BJ (cell line): ENCODE measurements around the gene VWA3B. TPM values are rescaled to one million over a fixed set of nuclear protein-coding genes. Genes with fewer than 3 reads are reported as not detected.

Source experiments
- CTCF ChIA-PET: fragments of 350-600 bp; formaldehyde crosslinking; extraction: SDS; loops from one replicate; lab custom pipeline; 2021; ENCODE audit warnings: antibody characterized with exemption, inconsistent platforms; lab: Yijun Ruan, JAX
- POLR2A ChIA-PET: fragments of 300-600 bp; sonication (Branson Sonifier 250); formaldehyde crosslinking; extraction: SDS; loops from one replicate; lab custom pipeline; 2021; ENCODE audit warnings: antibody characterized with exemption; lab: Charles Lee
- DNase-seq: peaks from one replicate; pipeline ENCODE4 v3.0.0-alpha.2; 2011; ENCODE audit warnings: low read depth
- H3K27me3 ChIP-seq: 2 replicates; pipeline ENCODE4 v1.6.0; 2011; ENCODE audit warnings: low read length; ENCODE audit not compliant: control insufficient read depth, insufficient read depth
- H3K36me3 ChIP-seq: 2 replicates; pipeline ENCODE4 v1.5.1; 2011; ENCODE audit warnings: low read length; ENCODE audit not compliant: control insufficient read depth, insufficient read depth
- H3K4me3 ChIP-seq: 2 replicates; pipeline ENCODE4 v1.5.1; 2011; ENCODE audit warnings: low read depth, mild to moderate bottlenecking, control low read depth, low read length
- polyA plus RNA-seq: library from polyadenylated mRNA; depleted of rRNA; stranded (reverse); fragments of >200 nt; gene quantifications from 2 replicates; pipeline ENCODE4 v1.2.3, GENCODE V29; 2011
- TF ChIP-seq, protein P1 (sequence below): IDR thresholded peaks from 2 replicates; pipeline ENCODE4 v1.5.1; 2011; ENCODE audit warnings: low read depth, mild to moderate bottlenecking, control low read depth, inconsistent platforms, low read length, moderate library complexity; ENCODE audit not compliant: insufficient read depth

Gene VWA3B
- polyA plus RNA-seq, 1 experiment = not detected

- no peaks in the 10 kb centered on the region; the same call in 1 of the 2 replicates for H3K27me3 ChIP-seq
These were observed 80.9 kb downstream of the VWA3B start for GRCh38 chr2:98167916-98168315.

GRCh38 chr2:98170076-98170475, 83.1 kb downstream of the VWA3B start:
- TF ChIP-seq, protein P1, sequence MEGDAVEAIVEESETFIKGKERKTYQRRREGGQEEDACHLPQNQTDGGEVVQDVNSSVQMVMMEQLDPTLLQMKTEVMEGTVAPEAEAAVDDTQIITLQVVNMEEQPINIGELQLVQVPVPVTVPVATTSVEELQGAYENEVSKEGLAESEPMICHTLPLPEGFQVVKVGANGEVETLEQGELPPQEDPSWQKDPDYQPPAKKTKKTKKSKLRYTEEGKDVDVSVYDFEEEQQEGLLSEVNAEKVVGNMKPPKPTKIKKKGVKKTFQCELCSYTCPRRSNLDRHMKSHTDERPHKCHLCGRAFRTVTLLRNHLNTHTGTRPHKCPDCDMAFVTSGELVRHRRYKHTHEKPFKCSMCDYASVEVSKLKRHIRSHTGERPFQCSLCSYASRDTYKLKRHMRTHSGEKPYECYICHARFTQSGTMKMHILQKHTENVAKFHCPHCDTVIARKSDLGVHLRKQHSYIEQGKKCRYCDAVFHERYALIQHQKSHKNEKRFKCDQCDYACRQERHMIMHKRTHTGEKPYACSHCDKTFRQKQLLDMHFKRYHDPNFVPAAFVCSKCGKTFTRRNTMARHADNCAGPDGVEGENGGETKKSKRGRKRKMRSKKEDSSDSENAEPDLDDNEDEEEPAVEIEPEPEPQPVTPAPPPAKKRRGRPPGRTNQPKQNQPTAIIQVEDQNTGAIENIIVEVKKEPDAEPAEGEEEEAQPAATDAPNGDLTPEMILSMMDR = no peak
- ChIA-PET POLR2A (no interaction called here), CTCF (no interaction called here)
- Histone ChIP-seq H3K36me3 (no peaks in the 10 kb centered on the region), H3K27me3 (peaks cover 2% of the 10 kb centered on the region; the same call in 1 of the 2 replicates), H3K4me3 (no peak overlapping the region)
- no peak for DNase-seq

More at GRCh38 chr2:98167916-98168315, 80.9 kb downstream of the VWA3B start:
- no peak for DNase-seq
- Histone ChIP-seq H3K4me3 (no peak overlapping the region), H3K36me3 (no peaks in the 10 kb centered on the region)
- CTCF ChIA-PET = no interaction called here
- POLR2A ChIA-PET = no interaction called here
- TF ChIP-seq, protein P1 = no peak

DNA sequence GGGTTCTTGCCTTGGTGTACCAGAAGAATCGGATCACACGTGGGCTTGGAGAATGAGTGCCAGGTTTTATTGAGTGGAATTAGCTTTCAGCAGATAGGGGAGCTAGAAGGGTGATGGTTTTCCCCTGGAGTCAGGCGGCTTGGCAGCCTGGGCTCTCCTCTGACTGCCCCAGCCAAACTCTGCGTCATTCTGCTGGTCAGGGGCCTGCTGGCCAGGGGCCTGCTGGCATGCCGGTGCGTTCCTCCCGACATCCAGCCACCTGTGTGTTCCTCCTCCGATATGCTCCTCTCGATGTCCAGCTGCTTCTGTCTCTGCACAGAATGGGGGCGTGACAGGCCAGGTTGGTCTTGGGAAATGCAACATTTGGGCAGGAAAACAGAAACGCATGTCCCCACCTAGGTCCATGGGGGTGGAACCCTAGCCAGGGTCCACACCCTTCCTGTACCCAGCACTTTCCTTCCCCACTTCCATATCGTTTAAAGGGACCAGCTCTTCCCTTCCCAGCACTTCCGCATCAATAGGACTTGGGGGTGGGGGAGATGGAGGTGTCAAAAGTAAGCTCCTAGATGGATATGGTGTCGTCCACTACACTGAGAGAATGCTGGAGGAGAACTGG, 85.3 kb downstream of the VWA3B start:
- TF ChIP-seq, protein P1 = no peak
- Histone ChIP-seq H3K4me3 (no peak overlapping the region), H3K36me3 (no peaks in the 10 kb centered on the region), H3K27me3 (peaks cover 6% of the 10 kb centered on the region)
- ChIA-PET CTCF (no interaction called here), POLR2A (no interaction called here)
- no peak for DNase-seq

- no peaks in the 10 kb centered on the region for H3K36me3 ChIP-seq
- CTCF ChIA-PET = no interaction called here
- H3K27me3 ChIP-seq = peaks cover 6% of the 10 kb centered on the region
- no peak overlapping the region for H3K4me3 ChIP-seq
- DNase-seq = no peak
- POLR2A ChIA-PET = no interaction called here
- TF ChIP-seq, protein P1 = no peak
These were observed 86.0 kb downstream of the VWA3B start for GRCh38 chr2:98172951-98173350.

DNA sequence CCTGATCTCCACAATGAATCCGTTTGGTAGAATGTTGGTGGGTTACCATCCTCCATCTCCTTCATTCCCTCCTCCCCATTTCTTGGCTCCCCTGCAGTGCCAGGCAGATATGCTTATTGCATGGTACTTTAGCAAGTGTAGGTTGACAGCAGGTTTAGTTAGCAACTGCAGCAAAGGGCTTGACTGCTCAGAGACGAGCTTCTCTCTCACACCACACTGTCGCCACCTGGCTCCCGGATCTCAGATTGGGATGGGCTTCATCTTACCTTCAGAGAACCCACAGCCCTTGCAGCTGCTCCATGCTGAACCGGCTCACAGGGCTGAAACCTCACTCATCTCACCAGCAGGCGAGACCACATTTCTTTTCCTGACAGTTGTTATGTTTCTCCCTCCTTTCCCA, 88.8 kb downstream of the VWA3B start:
- TF ChIP-seq, protein P1 = no peak
- ChIA-PET CTCF (no interaction called here), POLR2A (no interaction called here)
- H3K27me3 ChIP-seq = peaks cover 6% of the 10 kb centered on the region
- no peaks in the 10 kb centered on the region for H3K36me3 ChIP-seq
- DNase-seq = no peak
- no peak overlapping the region for H3K4me3 ChIP-seq
